Amygdala (tissue), 56 donors: ENCODE data around the gene GPR119.
"Not testable (repeated sequence)": the region's sequence is repeated elsewhere in the genome, so short reads cannot be mapped to it uniquely, and the experiment has no call there.

Experiments
- DNase-seq, 56 donors: peaks; one replicate each; lab custom pipeline; 2025; lab: John Stamatoyannopoulos, UW

Gene GPR119

DNA sequence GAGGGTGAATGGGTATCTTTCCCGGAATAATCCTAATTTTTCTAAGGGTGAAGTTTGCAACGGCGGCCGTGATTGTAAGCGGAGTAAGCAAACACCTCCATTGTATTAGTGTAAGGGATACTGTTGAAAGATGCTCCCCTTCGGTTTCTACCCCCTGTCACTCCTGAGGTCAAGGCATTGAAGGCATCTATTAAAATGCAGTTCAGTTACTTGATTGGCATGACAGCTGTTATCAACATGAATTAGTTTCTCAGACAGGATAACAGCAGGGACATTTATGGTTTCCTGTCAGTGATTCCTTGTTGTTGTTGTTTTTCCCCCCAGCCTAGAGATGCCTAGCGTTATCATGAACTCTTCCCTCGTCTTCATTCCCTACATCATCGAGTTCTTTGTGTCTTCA is 45.2 kb downstream of the GPR119 start:
- no peak for DNase-seq

DNA sequence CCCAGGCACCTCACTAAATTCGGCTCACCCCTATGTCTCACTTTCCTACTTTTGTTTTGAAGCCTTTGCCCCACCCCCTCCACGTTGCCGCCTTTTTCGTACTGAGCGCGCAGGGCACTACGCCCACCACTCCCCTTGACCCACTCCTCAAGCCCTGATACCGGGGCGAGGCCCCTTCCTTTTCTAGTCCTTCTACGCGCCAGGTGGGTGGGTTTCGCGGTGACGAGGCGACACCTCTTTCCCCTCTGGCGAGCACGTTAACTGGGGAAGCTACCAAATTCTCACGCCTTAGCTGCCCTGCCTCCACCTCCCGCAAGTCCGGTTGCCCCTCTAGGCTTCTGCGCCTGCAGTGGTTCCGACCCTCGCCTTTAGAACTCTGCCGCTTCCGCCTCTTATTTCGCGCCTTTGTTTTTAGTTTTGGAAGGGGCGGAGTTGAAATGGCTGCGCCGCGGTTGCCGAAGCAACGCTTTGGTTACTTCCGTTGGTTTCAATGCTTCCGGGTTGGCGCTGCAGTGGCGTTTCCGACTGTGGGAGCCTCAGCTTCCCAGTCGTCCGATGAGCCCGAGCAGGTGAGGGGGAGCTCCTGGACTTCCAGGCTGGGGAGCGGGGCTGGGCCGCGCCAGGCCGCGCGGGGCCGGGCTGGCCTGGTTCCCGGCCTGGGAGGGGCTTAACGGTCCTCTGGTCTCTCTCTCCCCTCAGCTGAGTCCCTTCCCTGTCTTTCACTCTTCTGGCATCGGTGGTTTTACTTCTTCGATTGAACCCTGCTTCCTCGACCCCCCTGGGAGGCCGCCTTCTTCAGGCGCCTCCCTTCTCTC is 45.9 kb downstream of the GPR119 start, which contains the start of gene SLC25A14:
SLC25A14 (plus strand) TSS at position 512 of the 815 bp plus-strand sequence. CDS start 360 bp downstream, outside the sequence.
- peak in 54 of 56 donors; percentile 0 to 72 (median 25) for DNase-seq

DNA sequence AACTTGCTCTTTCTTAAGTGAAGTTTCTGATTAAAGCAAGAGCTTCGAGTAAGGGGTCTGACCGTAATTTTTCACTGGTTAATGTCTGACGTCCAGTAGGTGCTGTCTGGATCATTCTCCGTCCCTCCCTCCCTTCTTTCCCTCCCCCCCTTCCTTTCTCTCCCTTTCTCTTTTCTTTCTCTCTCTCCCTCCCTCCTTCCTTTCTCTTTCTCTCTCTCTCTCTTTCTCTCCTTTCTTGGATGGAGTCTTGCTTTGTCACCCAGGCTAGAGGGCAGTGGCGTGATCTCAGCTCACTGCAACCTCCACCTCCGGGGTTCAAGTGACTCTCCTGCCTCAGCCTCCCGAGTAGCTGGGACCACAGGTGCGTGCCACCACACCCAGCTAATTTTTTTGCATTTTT is 46.6 kb downstream of the GPR119 start:
- not testable (repeated sequence) for DNase-seq

DNA sequence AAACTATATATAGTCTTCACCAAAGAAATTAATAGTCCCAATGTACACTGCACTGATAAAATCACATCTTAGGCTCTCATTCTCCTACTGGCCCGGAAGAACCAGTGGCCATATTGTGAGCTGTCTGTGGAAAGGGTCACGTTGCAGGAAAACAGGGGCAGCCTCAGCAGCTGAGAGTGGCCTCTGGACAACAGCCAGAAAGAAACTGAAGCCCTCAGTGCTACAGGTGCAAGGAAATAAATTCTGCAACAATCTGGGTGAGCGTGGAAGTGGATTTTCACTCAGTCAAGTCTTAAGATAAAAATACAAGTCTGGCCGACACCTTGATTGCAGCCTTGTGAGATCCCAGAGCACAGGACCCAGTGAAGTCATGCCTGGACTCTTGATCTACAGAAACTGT is 48.9 kb downstream of the GPR119 start:
- DNase-seq: no peak
